Tibial nerve (tissue), 4 donors: Measurements from ENCODE around the gene KCNJ6.

Experiments used
- EP300 ChIP-seq, 2 donors: sonication (generic); formaldehyde crosslinking; IDR thresholded peaks; one replicate each; pipeline ENCODE4 v1.6.1; 2017; ENCODE audit warnings: antibody characterized with exemption in 2 of 2, mild to moderate bottlenecking in 1 of 2
- POLR2A ChIP-seq, 2 donors: fragments of 450-650 bp; IDR thresholded peaks; one replicate each; pipeline ENCODE4 v1.6.1; 2017; ENCODE audit warnings: antibody characterized with exemption in 2 of 2, mild to moderate bottlenecking in 2 of 2, moderate library complexity in 2 of 2
- TF ChIP-seq, protein P1 (sequence below), 5 experiments: fragments of 200-600 bp in 3 of 5; fragments of 450-650 bp in 2 of 5; sonication (generic) in 3 of 5; IDR thresholded peaks; one replicate each; pipeline ENCODE4 v1.5.1; 2016 to 2019; ENCODE audit warnings: antibody characterized with exemption in 5 of 5, mild to moderate bottlenecking in 3 of 5, moderate library complexity in 2 of 5

DNA sequence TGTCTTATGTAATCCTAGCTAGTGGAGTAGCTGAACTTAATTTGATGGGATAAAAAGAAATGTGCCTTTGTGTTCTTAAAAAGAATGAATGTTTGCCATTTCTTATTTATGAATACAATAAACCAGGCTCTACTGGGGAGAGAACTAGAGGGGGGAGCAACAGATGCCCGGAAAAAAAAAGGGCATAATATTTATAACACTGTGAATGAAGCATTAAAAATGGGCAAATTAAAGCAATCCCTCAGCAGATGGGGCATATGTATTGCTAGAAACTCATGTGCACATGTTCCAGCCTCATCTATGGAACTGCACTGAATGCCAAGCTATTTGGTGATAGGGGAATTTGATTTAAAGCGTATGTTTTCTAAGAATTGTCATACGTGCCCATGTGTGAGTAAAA lies 42.3 kb upstream of the KCNJ6 start:
- TF ChIP-seq, protein P1, sequence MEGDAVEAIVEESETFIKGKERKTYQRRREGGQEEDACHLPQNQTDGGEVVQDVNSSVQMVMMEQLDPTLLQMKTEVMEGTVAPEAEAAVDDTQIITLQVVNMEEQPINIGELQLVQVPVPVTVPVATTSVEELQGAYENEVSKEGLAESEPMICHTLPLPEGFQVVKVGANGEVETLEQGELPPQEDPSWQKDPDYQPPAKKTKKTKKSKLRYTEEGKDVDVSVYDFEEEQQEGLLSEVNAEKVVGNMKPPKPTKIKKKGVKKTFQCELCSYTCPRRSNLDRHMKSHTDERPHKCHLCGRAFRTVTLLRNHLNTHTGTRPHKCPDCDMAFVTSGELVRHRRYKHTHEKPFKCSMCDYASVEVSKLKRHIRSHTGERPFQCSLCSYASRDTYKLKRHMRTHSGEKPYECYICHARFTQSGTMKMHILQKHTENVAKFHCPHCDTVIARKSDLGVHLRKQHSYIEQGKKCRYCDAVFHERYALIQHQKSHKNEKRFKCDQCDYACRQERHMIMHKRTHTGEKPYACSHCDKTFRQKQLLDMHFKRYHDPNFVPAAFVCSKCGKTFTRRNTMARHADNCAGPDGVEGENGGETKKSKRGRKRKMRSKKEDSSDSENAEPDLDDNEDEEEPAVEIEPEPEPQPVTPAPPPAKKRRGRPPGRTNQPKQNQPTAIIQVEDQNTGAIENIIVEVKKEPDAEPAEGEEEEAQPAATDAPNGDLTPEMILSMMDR (IDR thresholded peaks at IDR 0.05) = no peak
- TF ChIP-seq EP300 (IDR thresholded peaks at IDR 0.05) = no peak
- no peak for TF ChIP-seq POLR2A (IDR thresholded peaks at IDR 0.05)
